HG03565 (cell line): Measurements from ENCODE around the gene GNAO1.

Experiments
- ATAC-seq: cut with Tn5 transposase; IDR thresholded peaks from one replicate; pipeline ENCODE4 v1.9.1; 2021; ENCODE audit warnings: mild to moderate bottlenecking, moderate library complexity; ENCODE audit not compliant: unreplicated experiment

The GNAO1 gene

GRCh38 chr16:56306690-56307533, 115.6 kb downstream of the GNAO1 start:
- ATAC-seq = no peak

GRCh38 chr16:56307534-56307873, 116.2 kb downstream of the GNAO1 start:
- ATAC-seq = no peak

- ATAC-seq = no peak
Observed at GRCh38 chr16:56309008-56309407, 117.7 kb downstream of the GNAO1 start.

GRCh38 chr16:56310690-56311089, 119.4 kb downstream of the GNAO1 start:
- ATAC-seq = no peak

GRCh38 chr16:56311208-56312027, 120.1 kb downstream of the GNAO1 start:
- ATAC-seq = no peak

- ATAC-seq = no peak
Observed at GRCh38 chr16:56312028-56312300, 120.7 kb downstream of the GNAO1 start.

GRCh38 chr16:56312556-56312955, 121.3 kb downstream of the GNAO1 start:
- ATAC-seq = no peak

GRCh38 chr16:56314244-56314850, 123.1 kb downstream of the GNAO1 start:
- no peak for ATAC-seq

GRCh38 chr16:56315955-56316354, 124.7 kb downstream of the GNAO1 start:
- no peak for ATAC-seq

GRCh38 chr16:56316545-56316944, 125.3 kb downstream of the GNAO1 start:
- no peak for ATAC-seq

GRCh38 chr16:56317998-56318826, 126.9 kb downstream of the GNAO1 start:
- peak; percentile 95 for ATAC-seq

GRCh38 chr16:56318827-56319140, 127.5 kb downstream of the GNAO1 start:
- ATAC-seq = no peak

GRCh38 chr16:56319376-56319775, 128.1 kb downstream of the GNAO1 start:
- no peak for ATAC-seq

- ATAC-seq = no peak
Observed at GRCh38 chr16:56320056-56320455, 128.8 kb downstream of the GNAO1 start.

- ATAC-seq = no peak
Observed at GRCh38 chr16:56320811-56321558, 129.7 kb downstream of the GNAO1 start.

- no peak for ATAC-seq
Observed at GRCh38 chr16:56321571-56321970, 130.3 kb downstream of the GNAO1 start.

- no peak for ATAC-seq
Observed at GRCh38 chr16:56324406-56324805, 133.1 kb downstream of the GNAO1 start.

GRCh38 chr16:56325956-56326355, 134.7 kb downstream of the GNAO1 start:
- no peak for ATAC-seq

- ATAC-seq = no peak
Observed at GRCh38 chr16:56327071-56327928, 136.0 kb downstream of the GNAO1 start.

GRCh38 chr16:56327929-56328258, 136.6 kb downstream of the GNAO1 start:
- no peak for ATAC-seq
